Measurements from ENCODE around the gene GPRIN2. TPM values are rescaled to one million over a fixed set of nuclear protein-coding genes. Genes with fewer than 3 reads are reported as not detected.
"Not testable (repeated sequence)": the region's sequence is repeated elsewhere in the genome, so short reads cannot be mapped to it uniquely, and the experiment has no call there.

Gene GPRIN2
- total RNA-seq, 4 donors from 2014 or later, result 1.2 to 1.6 TPM; not detected in 2

GRCh38 chr10:46584196-46584595, 27.7 kb upstream of the GPRIN2 start:
- no CpG with 5 or more reads among the region's 11 CpGs for WGBS, 2 donors (ENCODE audit: low coverage in 1 of 2)
- not testable (repeated sequence) for H3K27ac ChIP-seq, H3K27me3 ChIP-seq, H3K4me3 ChIP-seq, H3K36me3 ChIP-seq, H3K9me3 ChIP-seq, H3K4me1 ChIP-seq, ATAC-seq

GRCh38 chr10:46582568-46582967, 26.1 kb upstream of the GPRIN2 start:
- H3K27me3 ChIP-seq, result peaks cover 13% of the 10 kb centered on the region
- no CpG with 5 or more reads among the region's 11 CpGs for WGBS, 2 donors (ENCODE audit: low coverage in 1 of 2)
- H3K9me3 ChIP-seq, H3K4me3 ChIP-seq, H3K27ac ChIP-seq, H3K36me3 ChIP-seq, H3K4me1 ChIP-seq, ATAC-seq: not testable (repeated sequence)

GRCh38 chr10:46581997-46582396, 25.5 kb upstream of the GPRIN2 start:
- ATAC-seq, H3K4me1 ChIP-seq, H3K9me3 ChIP-seq, H3K27ac ChIP-seq, H3K4me3 ChIP-seq, H3K36me3 ChIP-seq: not testable (repeated sequence)
- peaks cover 13% of the 10 kb centered on the region for H3K27me3 ChIP-seq
- WGBS, 2 donors (ENCODE audit: low coverage in 1 of 2), result no CpG with 5 or more reads among the region's 12 CpGs

GRCh38 chr10:46579378-46579777, 22.9 kb upstream of the GPRIN2 start:
- not testable (repeated sequence) for ATAC-seq, H3K27ac ChIP-seq, H3K36me3 ChIP-seq, H3K4me1 ChIP-seq, H3K4me3 ChIP-seq, H3K9me3 ChIP-seq
- H3K27me3 ChIP-seq, result peaks cover 13% of the 10 kb centered on the region
- WGBS, 2 donors (ENCODE audit: low coverage in 1 of 2), result no CpG with 5 or more reads among the region's 21 CpGs

GRCh38 chr10:46578474-46579178, 22.2 kb upstream of the GPRIN2 start, which contains the start of gene SYT15:
TSS of gene SYT15 (plus strand) at chr10:46579128. CDS start at chr10:46579169, 41 bp downstream.
- H3K9me3 ChIP-seq, ATAC-seq, H3K4me1 ChIP-seq, H3K27ac ChIP-seq, H3K36me3 ChIP-seq: not testable (repeated sequence)
- Histone ChIP-seq H3K4me3 (peak within 1 kb of the TSS in 1 of 2 donors; percentile 39), H3K27me3 (peaks cover 13% of the 10 kb centered on the region)
- no CpG with 5 or more reads among the region's 68 CpGs for WGBS, 2 donors (ENCODE audit: low coverage in 1 of 2)

- H3K4me1 ChIP-seq, H3K36me3 ChIP-seq, H3K27ac ChIP-seq, ATAC-seq, H3K9me3 ChIP-seq: not testable (repeated sequence)
- Histone ChIP-seq H3K27me3 (peaks cover 13% of the 10 kb centered on the region), H3K4me3 (peak overlapping the region in 1 of 2 donors; percentile 39)
- WGBS, 2 donors (ENCODE audit: low coverage in 1 of 2), result no CpG with 5 or more reads among the region's 50 CpGs
Measured at GRCh38 chr10:46577624-46578473, 21.4 kb upstream of the GPRIN2 start.

GRCh38 chr10:46573884-46574283, 17.4 kb upstream of the GPRIN2 start:
- H3K4me1 ChIP-seq, H3K9me3 ChIP-seq, H3K27ac ChIP-seq, H3K4me3 ChIP-seq, ATAC-seq, H3K36me3 ChIP-seq: not testable (repeated sequence)
- H3K27me3 ChIP-seq, result peaks cover 13% of the 10 kb centered on the region
- WGBS, 2 donors (ENCODE audit: low coverage in 1 of 2), result no CpG with 5 or more reads among the region's 4 CpGs

- H3K9me3 ChIP-seq, ATAC-seq, H3K4me1 ChIP-seq, H3K27me3 ChIP-seq, H3K4me3 ChIP-seq, H3K36me3 ChIP-seq, H3K27ac ChIP-seq: not testable (repeated sequence)
- WGBS, 2 donors (ENCODE audit: low coverage in 1 of 2), result 37% methylated on average over 3 of the region's 5 CpGs; no CpG with 5 or more reads in 1 of the 2 donors
Measured at GRCh38 chr10:46573314-46573713, 16.9 kb upstream of the GPRIN2 start.

GRCh38 chr10:46572765-46573164, 16.3 kb upstream of the GPRIN2 start:
- no CpG with 5 or more reads among the region's 4 CpGs for whole genome bisulfite sequencing, 2 donors (ENCODE audit: low coverage in 1 of 2)
- not testable (repeated sequence) for H3K27ac ChIP-seq, H3K27me3 ChIP-seq, H3K9me3 ChIP-seq, H3K4me1 ChIP-seq, H3K4me3 ChIP-seq, ATAC-seq, H3K36me3 ChIP-seq

GRCh38 chr10:46570655-46571054, 14.2 kb upstream of the GPRIN2 start:
- not testable (repeated sequence) for H3K4me1 ChIP-seq, H3K36me3 ChIP-seq, H3K27me3 ChIP-seq, H3K27ac ChIP-seq, H3K9me3 ChIP-seq, H3K4me3 ChIP-seq, ATAC-seq
- no CpG with 5 or more reads among the region's 2 CpGs for WGBS, 2 donors (ENCODE audit: low coverage in 1 of 2)

- not testable (repeated sequence) for H3K4me3 ChIP-seq, H3K4me1 ChIP-seq, H3K9me3 ChIP-seq, H3K27ac ChIP-seq, H3K27me3 ChIP-seq, H3K36me3 ChIP-seq, ATAC-seq
- no CpG with 5 or more reads among the region's 9 CpGs for WGBS, 2 donors (ENCODE audit: low coverage in 1 of 2)
Measured at GRCh38 chr10:46567151-46567550, 10.7 kb upstream of the GPRIN2 start.

All from gastroesophageal sphincter (tissue), 4 donors.